ENCODE measurements around the gene MFNG. TPM values are rescaled to one million over a fixed set of nuclear protein-coding genes. Genes with fewer than 3 reads are reported as not detected.

MFNG gene
- total and polyA plus RNA-seq, 2 donors (not counting 1 experiment from before 2014, with no cell fraction given), result 0.15 TPM; not detected in 1

- Histone ChIP-seq H3K36me3 (ENCODE audit: control insufficient read depth, insufficient read depth, low read length) (no peaks in the 10 kb centered on the region), H2AFZ (ENCODE audit: low read length) (no peak overlapping the region), H3K27me3 (ENCODE audit: control insufficient read depth, insufficient read depth, low read length) (peaks cover 17% of the 10 kb centered on the region), H3K4me1 (ENCODE audit: control insufficient read depth, extremely low read depth, insufficient read depth, low read length) (peaks cover 2% of the 10 kb centered on the region), H3K4me3 (replicated peaks in 1 of 4; ENCODE audit: control extremely low read depth in 1 of 4, insufficient read depth in 1 of 4, low read depth in 3 of 4, low read length in 4 of 4) (no peak overlapping the region), H3K79me2 (ENCODE audit: control insufficient read depth, insufficient read depth, low read length) (no peaks in the 10 kb centered on the region), H3K4me2 (ENCODE audit: extremely low read depth, insufficient read depth, low read length) (no peak overlapping the region), H3K9ac (ENCODE audit: insufficient read depth, low read length) (no peak overlapping the region), H3K9me3 (ENCODE audit: control insufficient read depth, insufficient read depth, low read depth, low read length) (no peaks in the 10 kb centered on the region), H4K20me1 (ENCODE audit: control insufficient read depth, extremely low read depth, insufficient read depth, low read length) (no peaks in the 10 kb centered on the region), H3K27ac (ENCODE audit: insufficient read depth, low read length) (no peak overlapping the region)
- TF ChIP-seq CTCF (conservative IDR thresholded peaks at IDR 0.05 in 1 of 2, IDR thresholded peaks at IDR 0.05 in 1 of 2; ENCODE audit: low read depth in 1 of 2, low read length in 2 of 2), result no peak
- no peak for TF ChIP-seq EZH2 (IDR thresholded peaks at IDR 0.05; ENCODE audit: low read length, missing control alignments)
- no peak for DNase-seq (ENCODE audit: low read depth in 2 of 2)
These were observed 7.0 kb downstream of the MFNG start for GRCh38 chr22:37479196-37479595.

GRCh38 chr22:37476389-37477329, 9.5 kb downstream of the MFNG start:
- TF ChIP-seq EZH2 (IDR thresholded peaks at IDR 0.05; ENCODE audit: low read length, missing control alignments), result no peak
- no peak for TF ChIP-seq CTCF (conservative IDR thresholded peaks at IDR 0.05 in 1 of 2, IDR thresholded peaks at IDR 0.05 in 1 of 2; ENCODE audit: low read depth in 1 of 2, low read length in 2 of 2)
- no peak for DNase-seq (ENCODE audit: low read depth in 2 of 2)
- H3K4me3 ChIP-seq (replicated peaks in 1 of 4; ENCODE audit: control extremely low read depth in 1 of 4, insufficient read depth in 1 of 4, low read depth in 3 of 4, low read length in 4 of 4), result no peak overlapping the region
- H3K9ac ChIP-seq (ENCODE audit: insufficient read depth, low read length), result no peak overlapping the region
- no peak overlapping the region for H2AFZ ChIP-seq (ENCODE audit: low read length)
- no peaks in the 10 kb centered on the region for H3K9me3 ChIP-seq (ENCODE audit: control insufficient read depth, insufficient read depth, low read depth, low read length)
- no peaks in the 10 kb centered on the region for H3K4me1 ChIP-seq (ENCODE audit: control insufficient read depth, extremely low read depth, insufficient read depth, low read length)
- H3K4me2 ChIP-seq (ENCODE audit: extremely low read depth, insufficient read depth, low read length), result no peak overlapping the region
- H3K79me2 ChIP-seq (ENCODE audit: control insufficient read depth, insufficient read depth, low read length), result no peaks in the 10 kb centered on the region
- H3K36me3 ChIP-seq (ENCODE audit: control insufficient read depth, insufficient read depth, low read length), result no peaks in the 10 kb centered on the region
- H4K20me1 ChIP-seq (ENCODE audit: control insufficient read depth, extremely low read depth, insufficient read depth, low read length), result no peaks in the 10 kb centered on the region
- peaks cover 23% of the 10 kb centered on the region for H3K27me3 ChIP-seq (ENCODE audit: control insufficient read depth, insufficient read depth, low read length)
- no peak overlapping the region for H3K27ac ChIP-seq (ENCODE audit: insufficient read depth, low read length)

GRCh38 chr22:37474447-37475090, 11.6 kb downstream of the MFNG start:
- Histone ChIP-seq H3K79me2 (ENCODE audit: control insufficient read depth, insufficient read depth, low read length) (no peaks in the 10 kb centered on the region), H3K4me1 (ENCODE audit: control insufficient read depth, extremely low read depth, insufficient read depth, low read length) (no peaks in the 10 kb centered on the region), H3K27ac (ENCODE audit: insufficient read depth, low read length) (no peak overlapping the region), H3K4me2 (ENCODE audit: extremely low read depth, insufficient read depth, low read length) (no peak overlapping the region), H2AFZ (ENCODE audit: low read length) (no peak overlapping the region), H4K20me1 (ENCODE audit: control insufficient read depth, extremely low read depth, insufficient read depth, low read length) (no peaks in the 10 kb centered on the region), H3K27me3 (ENCODE audit: control insufficient read depth, insufficient read depth, low read length) (peaks cover 21% of the 10 kb centered on the region), H3K9me3 (ENCODE audit: control insufficient read depth, insufficient read depth, low read depth, low read length) (no peaks in the 10 kb centered on the region), H3K9ac (ENCODE audit: insufficient read depth, low read length) (no peak overlapping the region), H3K36me3 (ENCODE audit: control insufficient read depth, insufficient read depth, low read length) (no peaks in the 10 kb centered on the region), H3K4me3 (replicated peaks in 1 of 4; ENCODE audit: control extremely low read depth in 1 of 4, insufficient read depth in 1 of 4, low read depth in 3 of 4, low read length in 4 of 4) (no peak overlapping the region)
- TF ChIP-seq EZH2 (IDR thresholded peaks at IDR 0.05; ENCODE audit: low read length, missing control alignments) (no peak), CTCF (conservative IDR thresholded peaks at IDR 0.05 in 1 of 2, IDR thresholded peaks at IDR 0.05 in 1 of 2; ENCODE audit: low read depth in 1 of 2, low read length in 2 of 2) (no peak)
- DNase-seq (ENCODE audit: low read depth in 2 of 2), result no peak
